ENCODE data around the gene SERHL2.

DNA sequence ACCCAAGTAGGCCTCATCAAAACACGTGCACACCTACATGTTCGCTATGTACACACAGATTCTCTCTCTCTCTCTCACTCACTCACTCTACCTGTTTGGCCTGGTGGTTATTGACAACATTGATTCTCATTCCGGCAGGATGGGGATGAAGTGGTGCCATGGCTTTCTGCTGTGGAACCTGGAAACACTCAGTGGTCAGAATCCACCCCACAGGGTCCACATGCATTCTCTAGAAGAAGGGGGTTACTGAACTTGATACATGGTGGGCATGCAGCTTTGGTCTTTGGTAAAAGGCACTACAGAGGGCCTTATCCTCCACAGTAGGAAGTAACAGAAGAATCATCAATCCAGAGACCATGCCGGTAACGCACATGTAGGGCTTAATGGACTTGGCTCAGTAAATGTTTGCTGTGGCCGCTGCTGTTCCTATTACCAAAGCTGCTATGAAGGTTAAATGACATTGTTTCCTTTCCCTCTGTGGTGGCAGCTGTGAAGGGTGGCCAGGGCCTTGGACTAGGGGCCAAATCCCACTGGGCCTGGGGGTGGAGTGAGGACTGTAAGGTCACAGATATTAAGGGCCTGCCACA, 48.2 kb downstream of the SERHL2 start:
- TF ChIP-seq EZH2phosphoT487 (IDR thresholded peaks at IDR 0.05; ENCODE audit: insufficient read depth, low read depth) = no peak
- no peak for TF ChIP-seq EZH2 (IDR thresholded peaks at IDR 0.05; ENCODE audit: insufficient read depth, poor library complexity, severe bottlenecking)
